Brain microvascular endothelial cell (primary cell): ENCODE results near the gene PPP2R2C.

ENCODE experiments used
- DNase-seq: peaks from one replicate; pipeline ENCODE4 v3.0.0-alpha.2; 2020
- H3K27ac ChIP-seq: fragments of 250-450 bp; sonication (Bioruptor Pico); 2 replicates; pipeline ENCODE4 v1.5.1; 2020; ENCODE audit warnings: mild to moderate bottlenecking, moderate library complexity
- H3K27me3 ChIP-seq: fragments of 250-450 bp; sonication (Bioruptor Pico); replicated peaks from 2 replicates; pipeline ENCODE4 v1.5.1; 2020; ENCODE audit warnings: mild to moderate bottlenecking
- H3K36me3 ChIP-seq: fragments of 250-450 bp; sonication (Bioruptor Pico); replicated peaks from 2 replicates; pipeline ENCODE4 v1.5.1; 2020; ENCODE audit warnings: mild to moderate bottlenecking
- H3K4me3 ChIP-seq: 2 replicates; pipeline ENCODE4 v1.5.1; 2011; ENCODE audit warnings: low read depth, mild to moderate bottlenecking, control low read depth, low read length, moderate library complexity
- CTCF ChIP-seq: IDR thresholded peaks from 2 replicates; pipeline ENCODE4 v1.5.1; 2011; ENCODE audit warnings: low read depth, mild to moderate bottlenecking, moderate library complexity, low read length, control low read depth, inconsistent platforms; ENCODE audit errors: missing control alignments
- in situ Hi-C: cut with HindIII; loops from 2 replicates; pipeline ENCODE4 v1.10.0; 2017; ENCODE audit warnings: low sequenced_read_pairs, low pct_ligation_motif_present

PPP2R2C gene

GRCh38 chr4:6423575-6423974 is 48.8 kb downstream of the PPP2R2C start:
- DNase-seq: no peak
- H3K27ac ChIP-seq: no peak overlapping the region
- no peaks in the 10 kb centered on the region for H3K36me3 ChIP-seq
- TF ChIP-seq CTCF: no peak
- no peak overlapping the region for H3K4me3 ChIP-seq
- in situ Hi-C loops: no loop called here
- H3K27me3 ChIP-seq: no peaks in the 10 kb centered on the region

- Histone ChIP-seq H3K36me3 (no peaks in the 10 kb centered on the region), H3K27ac (no peak overlapping the region), H3K27me3 (no peaks in the 10 kb centered on the region), H3K4me3 (no peak overlapping the region)
- no peak for TF ChIP-seq CTCF
- in situ Hi-C loops: no loop called here
- DNase-seq: no peak
These were observed 49.5 kb downstream of the PPP2R2C start for GRCh38 chr4:6422866-6423265.

DNA sequence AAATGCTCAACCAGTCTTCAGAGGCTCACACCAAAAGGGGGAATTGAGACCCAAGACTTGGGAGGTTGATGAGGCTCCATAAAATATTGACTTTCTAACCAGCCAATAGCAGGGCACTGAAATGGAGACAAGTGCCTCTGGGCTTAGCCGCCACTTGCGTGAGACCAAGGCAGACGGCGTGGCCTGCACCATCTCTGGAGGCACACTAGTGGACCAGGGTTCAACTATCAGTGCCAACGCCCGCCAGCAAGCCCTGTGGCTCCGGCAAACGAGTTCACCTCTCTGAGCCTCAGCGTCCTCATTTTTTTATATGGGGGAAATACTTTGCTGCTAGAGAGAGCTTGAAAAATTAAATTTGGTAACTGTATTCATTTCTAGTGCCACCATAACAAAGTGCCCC is 50.3 kb downstream of the PPP2R2C start:
- H3K4me3 ChIP-seq: no peak overlapping the region
- TF ChIP-seq CTCF: no peak
- H3K27ac ChIP-seq: no peak overlapping the region
- H3K27me3 ChIP-seq: no peaks in the 10 kb centered on the region
- no peak for DNase-seq
- in situ Hi-C loops: no loop called here
- no peaks in the 10 kb centered on the region for H3K36me3 ChIP-seq

DNA sequence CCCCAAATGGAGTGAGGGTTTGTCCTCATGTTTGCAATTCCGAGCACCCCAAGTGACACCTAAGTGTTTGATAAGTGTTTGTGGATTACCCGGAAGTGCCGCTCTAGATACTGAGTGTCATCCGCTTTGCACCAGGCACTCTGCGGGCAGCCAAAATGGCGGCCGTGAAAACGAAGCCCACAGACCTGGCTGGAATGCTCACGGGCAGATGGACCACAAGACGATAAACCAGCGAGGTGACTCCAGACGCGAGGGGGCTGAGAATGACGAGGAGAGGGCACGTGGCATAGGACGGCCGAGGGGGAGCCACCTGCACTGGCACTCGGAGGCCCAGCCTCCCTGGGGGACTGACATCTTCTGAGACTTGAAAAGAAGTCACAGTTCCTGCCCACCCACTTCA is 51.0 kb downstream of the PPP2R2C start:
- in situ Hi-C loops: no loop called here
- TF ChIP-seq CTCF: no peak
- DNase-seq: no peak
- H3K36me3 ChIP-seq: no peaks in the 10 kb centered on the region
- no peaks in the 10 kb centered on the region for H3K27me3 ChIP-seq
- no peak overlapping the region for H3K27ac ChIP-seq
- no peak overlapping the region for H3K4me3 ChIP-seq

GRCh38 chr4:6420972-6421371 is 51.4 kb downstream of the PPP2R2C start:
- in situ Hi-C loops: no loop called here
- no peak for TF ChIP-seq CTCF
- Histone ChIP-seq H3K27me3 (no peaks in the 10 kb centered on the region), H3K27ac (no peak overlapping the region), H3K4me3 (no peak overlapping the region), H3K36me3 (no peaks in the 10 kb centered on the region)
- DNase-seq: no peak

GRCh38 chr4:6420036-6420435 is 52.4 kb downstream of the PPP2R2C start:
- DNase-seq: no peak
- H3K36me3 ChIP-seq: no peaks in the 10 kb centered on the region
- no peak overlapping the region for H3K27ac ChIP-seq
- TF ChIP-seq CTCF: no peak
- H3K27me3 ChIP-seq: no peaks in the 10 kb centered on the region
- no peak overlapping the region for H3K4me3 ChIP-seq
- in situ Hi-C loops: no loop called here
